ENCODE data around the gene DGKH.
"Not testable (repeated sequence)": the region's sequence is repeated elsewhere in the genome, so short reads cannot be mapped to it uniquely, and the experiment has no call there.

- TF ChIP-seq CTCF (IDR thresholded peaks at IDR 0.05; ENCODE audit: poor library complexity, severe bottlenecking); EZH2 (IDR thresholded peaks at IDR 0.05; ENCODE audit: borderline replicate concordance, insufficient read depth, low read length, poor library complexity, severe bottlenecking); EP300 (conservative IDR thresholded peaks at IDR 0.05; ENCODE audit: poor library complexity, severe bottlenecking); MXI1 (conservative IDR thresholded peaks at IDR 0.05; ENCODE audit: poor library complexity, severe bottlenecking); POLR2AphosphoS5 (IDR thresholded peaks at IDR 0.05); TAF1 (IDR thresholded peaks at IDR 0.05; ENCODE audit: low read depth): not testable (repeated sequence)
Observed at GRCh38 chr13:42163338-42163737, 114.9 kb downstream of the DGKH start.

All from neural cell (in vitro differentiated cells).